GM23248 (cell line): Measurements from ENCODE around the gene NT5E. TPM values are rescaled to one million over a fixed set of nuclear protein-coding genes. Genes with fewer than 3 reads are reported as not detected.
A peak's percentile ranks its signal among the peaks of the same experiment; 100 is the strongest.

Source experiments
- DNase-seq: peaks from one replicate; pipeline ENCODE4 v3.0.0-alpha.2; 2015
- H2AFZ ChIP-seq: fragments of 200-600 bp; sonication (generic); 2 replicates; pipeline ENCODE4 v1.6.1; 2016; ENCODE audit warnings: antibody characterized with exemption
- H3F3A ChIP-seq: fragments of 200-600 bp; sonication (generic); 2 replicates; pipeline ENCODE4 v1.6.1; 2016; ENCODE audit warnings: mild to moderate bottlenecking, antibody characterized with exemption, mixed run types; ENCODE audit not compliant: insufficient read depth
- H3K27ac ChIP-seq: fragments of 200-600 bp; sonication (generic); 2 replicates; pipeline ENCODE4 v1.5.1; 2016; ENCODE audit warnings: mild to moderate bottlenecking
- H3K27me3 ChIP-seq: fragments of 200-600 bp; sonication (generic); replicated peaks from 2 replicates; pipeline ENCODE4 v1.6.1; 2016; ENCODE audit warnings: mild to moderate bottlenecking; ENCODE audit not compliant: insufficient read depth
- H3K36me3 ChIP-seq: fragments of 200-600 bp; sonication (generic); 2 replicates; pipeline ENCODE4 v1.6.1; 2016; ENCODE audit warnings: low read depth, mild to moderate bottlenecking
- H3K4me1 ChIP-seq: fragments of 200-600 bp; sonication (generic); 2 replicates; pipeline ENCODE4 v1.6.1; 2016; ENCODE audit warnings: mild to moderate bottlenecking; ENCODE audit not compliant: insufficient read depth
- H3K4me2 ChIP-seq: fragments of 200-600 bp; sonication (generic); one replicate; pipeline ENCODE4 v1.6.1; 2016; ENCODE audit warnings: mild to moderate bottlenecking; ENCODE audit not compliant: unreplicated experiment
- H3K4me3 ChIP-seq: fragments of 200-600 bp; sonication (generic); 2 replicates; pipeline ENCODE4 v1.5.1; 2016; ENCODE audit warnings: mild to moderate bottlenecking
- H3K79me2 ChIP-seq: fragments of 200-600 bp; sonication (generic); 2 replicates; pipeline ENCODE4 v1.6.1; 2016; ENCODE audit warnings: mild to moderate bottlenecking; ENCODE audit not compliant: insufficient read depth
- H3K9ac ChIP-seq: fragments of 200-600 bp; sonication (generic); 2 replicates; pipeline ENCODE4 v1.6.1; 2016; ENCODE audit warnings: mild to moderate bottlenecking
- H3K9me2 ChIP-seq: fragments of 200-600 bp; sonication (generic); 2 replicates; pipeline ENCODE4 v1.6.1; 2016; ENCODE audit warnings: mixed run types, mild to moderate bottlenecking, moderate library complexity; ENCODE audit not compliant: insufficient read depth
- H3K9me3 ChIP-seq: fragments of 200-600 bp; sonication (generic); one replicate; pipeline ENCODE4 v1.6.1; 2017; ENCODE audit warnings: low read depth
- H4K20me1 ChIP-seq: fragments of 200-600 bp; sonication (generic); 2 replicates; pipeline ENCODE4 v1.6.0; 2016; ENCODE audit not compliant: insufficient read depth
- EZH2 ChIP-seq: fragments of 200-600 bp; sonication (generic); IDR thresholded peaks from 2 replicates; pipeline ENCODE4 v1.6.1; 2018; ENCODE audit warnings: antibody characterized with exemption, mild to moderate bottlenecking; ENCODE audit not compliant: insufficient read depth, poor library complexity, severe bottlenecking
- EZH2phosphoT487 ChIP-seq: fragments of 200-600 bp; sonication (generic); IDR thresholded peaks from 2 replicates; pipeline ENCODE4 v1.6.1; 2018; ENCODE audit warnings: antibody characterized with exemption, moderate library complexity, mild to moderate bottlenecking, low read depth; ENCODE audit not compliant: insufficient read depth
- WGBS, 2 experiments: methylation state at CpG; one replicate each; pipeline ENCODE4 v1.1.6; 2015 to 2017; ENCODE audit warnings: low lambda C conversion rate in 2 of 2, low coverage in 1 of 2; ENCODE audit errors: missing lambda C conversion rate in 2 of 2; 5-methylcytosine and 5-hydroxymethylcytosine counted together
- in situ Hi-C: fragments of 300-500 bp; cut with MboI; formaldehyde crosslinking; loops from 2 replicates; pipeline ENCODE4 v1.15.0; 2020
- polyA plus RNA-seq: library from polyadenylated mRNA; unstranded; fragments of >200 nt; fragmentation: Nextera tagmentation; extraction: Ambion mirVana; gene quantifications from 2 replicates; pipeline ENCODE4 v1.2.1, GENCODE V29; 2016
- total RNA-seq: library from RNA; depleted of rRNA; stranded (reverse); fragments of >200 nt; shearing (Covaris generic); gene quantifications from 2 replicates; pipeline ENCODE4 v1.2.3, GENCODE V29; 2014

Gene NT5E
- total and polyA plus RNA-seq, 2 experiments from 2014 or later = 201 to 264 TPM

DNA sequence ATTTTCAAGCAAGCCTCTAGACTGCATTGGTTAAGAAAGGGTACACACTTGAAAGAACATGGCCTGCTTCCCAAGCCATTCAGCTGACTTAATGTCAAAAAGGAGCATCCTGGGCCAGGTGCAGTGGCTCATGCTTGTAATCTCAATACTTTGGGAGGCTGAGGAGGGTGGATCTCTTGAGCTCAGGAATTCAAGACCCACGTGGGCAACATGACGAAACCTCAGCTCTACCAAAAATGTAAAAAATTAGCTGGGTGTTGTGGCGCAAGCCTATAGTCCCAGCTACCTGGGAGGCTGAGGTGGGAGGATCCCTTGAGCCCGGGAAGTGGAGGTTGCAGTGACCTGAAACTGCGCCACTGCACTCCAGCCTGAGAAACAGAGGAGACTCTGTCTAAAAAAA is 26.9 kb upstream of the NT5E start:
- Histone ChIP-seq H2AFZ (no peak overlapping the region), H4K20me1 (no peaks in the 10 kb centered on the region), H3K9ac (no peak overlapping the region), H3K9me2 (0 out of 2 replicates have a peak, but pooled peaks cover 4% of the 10 kb centered on the region), H3K36me3 (no peaks in the 10 kb centered on the region), H3K79me2 (no peaks in the 10 kb centered on the region), H3K4me1 (peaks cover 52% of the 10 kb centered on the region), H3F3A (peaks cover 47% of the 10 kb centered on the region), H3K4me2 (peak overlapping the region; percentile 76), H3K27me3 (no peaks in the 10 kb centered on the region), H3K27ac (0 out of 2 replicates have a peak overlapping the region, but pooled peaks have one; percentile 55), H3K4me3 (no peak overlapping the region), H3K9me3 (no peaks in the 10 kb centered on the region)
- in situ Hi-C loops = no loop called here
- no peak for TF ChIP-seq EZH2
- TF ChIP-seq EZH2phosphoT487 = no peak
- WGBS, 2 experiments = 88 to 90% methylated on average over 4 to 5 of the region's 5 CpGs
- DNase-seq = no peak

DNA sequence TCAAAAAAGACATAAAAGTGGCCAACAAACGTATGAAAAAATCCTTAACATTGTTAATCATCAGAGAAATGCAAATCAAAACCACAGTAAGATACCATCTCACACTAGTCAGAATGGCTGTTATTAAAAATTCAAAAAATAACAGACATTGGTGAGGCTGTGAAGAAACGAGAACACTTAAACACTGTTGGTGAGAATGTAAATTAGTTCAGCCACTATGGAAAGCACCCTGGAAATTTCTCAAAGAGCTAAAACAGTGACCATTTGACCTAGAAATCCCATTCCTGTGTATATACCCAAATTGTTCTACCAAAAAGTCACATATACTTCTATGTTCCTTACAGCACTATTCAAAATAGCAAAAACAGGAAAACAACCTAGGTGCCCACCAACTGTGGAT is 24.9 kb upstream of the NT5E start:
- H3K27me3 ChIP-seq = no peaks in the 10 kb centered on the region
- WGBS, 2 experiments = 94 to 96% methylated on average over 2 of the region's 2 CpGs
- peaks cover 30% of the 10 kb centered on the region for H3F3A ChIP-seq
- H3K79me2 ChIP-seq = no peaks in the 10 kb centered on the region
- H3K4me1 ChIP-seq = peaks cover 32% of the 10 kb centered on the region
- no peak for DNase-seq
- H3K4me3 ChIP-seq = no peak overlapping the region
- no peaks in the 10 kb centered on the region for H3K9me3 ChIP-seq
- H3K27ac ChIP-seq = no peak overlapping the region
- in situ Hi-C loops = no loop called here
- H3K9me2 ChIP-seq = 0 out of 2 replicates have a peak, but pooled peaks cover under 1% of the 10 kb centered on the region
- H2AFZ ChIP-seq = no peak overlapping the region
- H3K4me2 ChIP-seq = no peak overlapping the region
- no peaks in the 10 kb centered on the region for H4K20me1 ChIP-seq
- H3K9ac ChIP-seq = no peak overlapping the region
- TF ChIP-seq EZH2phosphoT487 (no peak), EZH2 (no peak)
- no peaks in the 10 kb centered on the region for H3K36me3 ChIP-seq

DNA sequence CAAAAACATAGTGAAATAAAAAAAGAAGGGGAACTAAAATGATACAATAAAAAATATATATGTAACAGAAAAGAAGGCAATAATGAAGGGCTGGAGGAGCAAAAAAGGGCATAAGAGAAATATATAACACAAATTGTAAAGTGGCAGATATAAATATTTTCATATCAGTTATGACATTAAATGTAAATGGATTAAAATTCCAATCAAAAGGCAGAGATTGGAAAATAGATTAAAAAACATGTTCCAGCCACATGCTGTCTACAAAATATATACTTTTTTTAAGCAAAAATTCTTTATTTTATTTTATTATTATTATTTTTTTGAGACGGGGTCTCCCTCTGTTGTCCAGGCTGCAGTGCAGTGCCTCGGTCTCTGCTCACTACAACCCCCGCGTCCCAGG is 23.9 kb upstream of the NT5E start:
- H3K4me3 ChIP-seq = no peak overlapping the region

DNA sequence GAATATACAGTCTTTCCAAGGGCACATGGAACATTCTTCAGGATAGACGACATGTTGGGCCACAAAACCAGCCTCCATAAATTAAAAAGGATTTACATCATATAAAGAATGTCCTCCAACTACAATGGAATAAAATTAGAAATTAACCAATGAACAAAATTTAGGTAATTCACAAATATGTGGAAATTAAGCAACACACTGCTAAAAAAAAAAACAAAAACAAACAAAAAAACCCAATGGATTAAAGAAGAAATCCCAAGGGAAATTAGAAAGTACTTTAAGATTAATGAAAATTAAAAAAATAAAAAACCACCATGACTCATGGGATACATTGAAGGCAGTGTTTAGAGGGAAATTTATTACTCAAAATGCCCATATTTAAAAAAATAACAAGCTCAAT is 21.4 kb upstream of the NT5E start:
- Histone ChIP-seq H3K4me2 (no peak overlapping the region), H3K9me2 (no peaks in the 10 kb centered on the region), H3K27me3 (no peaks in the 10 kb centered on the region), H3K4me1 (no peaks in the 10 kb centered on the region; the same call in 1 of the 2 replicates), H3K27ac (no peak overlapping the region), H4K20me1 (no peaks in the 10 kb centered on the region), H3K36me3 (no peaks in the 10 kb centered on the region), H3K9ac (no peak overlapping the region), H3K79me2 (no peaks in the 10 kb centered on the region), H3K9me3 (no peaks in the 10 kb centered on the region), H2AFZ (peak overlapping the region; percentile 23; the same call in 1 of the 2 replicates), H3F3A (peaks cover 4% of the 10 kb centered on the region; the same call in 1 of the 2 replicates), H3K4me3 (no peak overlapping the region)
- no peak for DNase-seq
- whole genome bisulfite sequencing, 2 experiments = 17 to 18% methylated on average over 1 of the region's 1 CpG
- no peak for TF ChIP-seq EZH2phosphoT487
- TF ChIP-seq EZH2 = no peak
- in situ Hi-C loops = no loop called here

More for the DNA sequence above, 23.9 kb upstream of the NT5E start:
- Histone ChIP-seq H3K9me2 (no peaks in the 10 kb centered on the region), H3K79me2 (no peaks in the 10 kb centered on the region), H3F3A (peaks cover 20% of the 10 kb centered on the region), H2AFZ (no peak overlapping the region), H3K9me3 (no peaks in the 10 kb centered on the region), H3K9ac (no peak overlapping the region), H3K4me2 (no peak overlapping the region), H3K36me3 (no peaks in the 10 kb centered on the region), H3K27ac (no peak overlapping the region), H3K4me1 (peaks cover 22% of the 10 kb centered on the region), H4K20me1 (no peaks in the 10 kb centered on the region), H3K27me3 (no peaks in the 10 kb centered on the region)
- WGBS, 2 experiments = 87 to 96% methylated on average over 4 of the region's 4 CpGs
- in situ Hi-C loops = no loop called here
- DNase-seq = no peak
- TF ChIP-seq EZH2phosphoT487 (no peak), EZH2 (no peak)
